SU-DHL-6 (cell line): ENCODE measurements around the gene AP5Z1.

Source experiments
- H2AFZ ChIP-seq: fragments of 200-600 bp; sonication (generic); 2 replicates; pipeline ENCODE4 v1.6.1; 2014; ENCODE audit warnings: low read depth, mild to moderate bottlenecking, moderate library complexity, mixed read lengths, antibody characterized with exemption, low read length; ENCODE audit not compliant: severe bottlenecking
- H3F3A ChIP-seq: fragments of 200-600 bp; shearing (Covaris generic); 2 replicates; pipeline ENCODE4 v1.6.0; 2016; ENCODE audit warnings: antibody characterized with exemption, mild to moderate bottlenecking; ENCODE audit not compliant: insufficient read depth
- H3K27ac ChIP-seq: fragments of 200-600 bp; sonication (generic); 2 replicates; pipeline ENCODE4 v1.5.1; 2016; ENCODE audit warnings: low read depth, mild to moderate bottlenecking, low read length, moderate library complexity, mixed read lengths
- H3K27me3 ChIP-seq: fragments of 200-600 bp; sonication (generic), shearing (Covaris generic); 2 replicates; pipeline ENCODE4 v1.6.0; 2014; ENCODE audit warnings: mild to moderate bottlenecking, low read length
- H3K36me3 ChIP-seq: fragments of 200-600 bp; sonication (generic); 2 replicates; pipeline ENCODE4 v1.6.1; 2014; ENCODE audit warnings: mild to moderate bottlenecking, low read length, mixed read lengths
- H3K4me2 ChIP-seq: fragments of 300-600, 200-600 bp; shearing (Covaris generic), sonication (generic); 2 replicates; pipeline ENCODE4 v1.6.0; 2014; ENCODE audit warnings: low read length, low read depth, mild to moderate bottlenecking; ENCODE audit not compliant: poor library complexity, severe bottlenecking
- H3K4me3 ChIP-seq: fragments of 200-600 bp; sonication (generic); 2 replicates; pipeline ENCODE4 v1.5.1; 2014; ENCODE audit warnings: antibody characterized with exemption, low read length, mild to moderate bottlenecking, mixed read lengths; ENCODE audit not compliant: insufficient read depth, poor library complexity, severe bottlenecking
- H3K79me2 ChIP-seq: fragments of 200-600 bp; sonication (generic); 2 replicates; pipeline ENCODE4 v1.6.1; 2014; ENCODE audit warnings: mild to moderate bottlenecking, low read length, moderate library complexity; ENCODE audit not compliant: insufficient read depth
- H3K9ac ChIP-seq: fragments of 200-600 bp; sonication (generic); 2 replicates; pipeline ENCODE4 v1.7.0; 2014; ENCODE audit warnings: mild to moderate bottlenecking, low read length
- H3K9me2 ChIP-seq: fragments of 200-600 bp; sonication (generic); replicated peaks from 2 replicates; pipeline ENCODE4 v1.6.1; 2014; ENCODE audit warnings: low read length; ENCODE audit not compliant: insufficient read depth
- H3K9me3 ChIP-seq: fragments of 200-600 bp; sonication (generic); 2 replicates; pipeline ENCODE4 v1.6.1; 2014; ENCODE audit warnings: low read length, mixed read lengths; ENCODE audit not compliant: insufficient read depth
- H4K20me1 ChIP-seq: fragments of 200-600 bp; sonication (generic); 2 replicates; pipeline ENCODE4 v1.6.1; 2014; ENCODE audit warnings: low read depth, mild to moderate bottlenecking, antibody characterized with exemption, low read length, moderate library complexity, mixed read lengths
- EZH2phosphoT487 ChIP-seq: fragments of 200-600 bp; sonication (generic), shearing (Covaris generic); conservative IDR thresholded peaks from 2 replicates; pipeline ENCODE4 v1.6.1; 2018; ENCODE audit warnings: mild to moderate bottlenecking, antibody characterized with exemption, low read length, moderate library complexity, mixed read lengths
- TF ChIP-seq, protein P1 (sequence below): fragments of 200-600 bp; sonication (generic); IDR thresholded peaks from one replicate; pipeline ENCODE4 v1.5.1; 2017; ENCODE audit warnings: antibody characterized with exemption, mild to moderate bottlenecking, low read length, moderate library complexity; ENCODE audit not compliant: insufficient read depth, poor library complexity, severe bottlenecking

Gene AP5Z1

DNA sequence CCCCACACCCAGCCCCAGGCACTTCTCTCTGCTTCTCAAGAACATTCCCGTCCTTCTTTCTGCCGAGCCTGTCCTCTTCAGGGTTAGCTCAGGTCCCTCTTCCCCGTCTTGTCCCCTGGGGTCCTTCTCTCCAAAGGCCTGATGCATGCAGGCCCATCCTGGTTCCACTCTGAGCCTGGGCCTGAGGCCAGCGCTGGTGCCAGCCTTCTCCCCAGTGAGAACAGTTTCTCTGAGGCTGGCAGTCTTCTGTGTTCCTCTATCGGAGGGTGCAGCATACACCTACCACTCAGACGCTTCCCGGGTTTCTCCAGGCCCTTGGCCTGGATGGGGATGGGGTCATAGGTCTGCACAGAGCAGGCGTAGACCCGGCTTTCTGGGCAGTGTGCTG is 14.6 kb downstream of the AP5Z1 start:
- Histone ChIP-seq H3K4me2 (no peak overlapping the region), H2AFZ (no peak overlapping the region), H4K20me1 (no peaks in the 10 kb centered on the region), H3K9me3 (no peaks in the 10 kb centered on the region), H3K36me3 (no peaks in the 10 kb centered on the region), H3K27ac (no peak overlapping the region), H3K9me2 (no peaks in the 10 kb centered on the region), H3K79me2 (no peaks in the 10 kb centered on the region), H3K27me3 (no peaks in the 10 kb centered on the region), H3F3A (no peaks in the 10 kb centered on the region), H3K4me3 (no peak overlapping the region), H3K9ac (no peak overlapping the region)
- TF ChIP-seq, protein P1, sequence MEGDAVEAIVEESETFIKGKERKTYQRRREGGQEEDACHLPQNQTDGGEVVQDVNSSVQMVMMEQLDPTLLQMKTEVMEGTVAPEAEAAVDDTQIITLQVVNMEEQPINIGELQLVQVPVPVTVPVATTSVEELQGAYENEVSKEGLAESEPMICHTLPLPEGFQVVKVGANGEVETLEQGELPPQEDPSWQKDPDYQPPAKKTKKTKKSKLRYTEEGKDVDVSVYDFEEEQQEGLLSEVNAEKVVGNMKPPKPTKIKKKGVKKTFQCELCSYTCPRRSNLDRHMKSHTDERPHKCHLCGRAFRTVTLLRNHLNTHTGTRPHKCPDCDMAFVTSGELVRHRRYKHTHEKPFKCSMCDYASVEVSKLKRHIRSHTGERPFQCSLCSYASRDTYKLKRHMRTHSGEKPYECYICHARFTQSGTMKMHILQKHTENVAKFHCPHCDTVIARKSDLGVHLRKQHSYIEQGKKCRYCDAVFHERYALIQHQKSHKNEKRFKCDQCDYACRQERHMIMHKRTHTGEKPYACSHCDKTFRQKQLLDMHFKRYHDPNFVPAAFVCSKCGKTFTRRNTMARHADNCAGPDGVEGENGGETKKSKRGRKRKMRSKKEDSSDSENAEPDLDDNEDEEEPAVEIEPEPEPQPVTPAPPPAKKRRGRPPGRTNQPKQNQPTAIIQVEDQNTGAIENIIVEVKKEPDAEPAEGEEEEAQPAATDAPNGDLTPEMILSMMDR, result no peak
- TF ChIP-seq EZH2phosphoT487, result no peak

DNA sequence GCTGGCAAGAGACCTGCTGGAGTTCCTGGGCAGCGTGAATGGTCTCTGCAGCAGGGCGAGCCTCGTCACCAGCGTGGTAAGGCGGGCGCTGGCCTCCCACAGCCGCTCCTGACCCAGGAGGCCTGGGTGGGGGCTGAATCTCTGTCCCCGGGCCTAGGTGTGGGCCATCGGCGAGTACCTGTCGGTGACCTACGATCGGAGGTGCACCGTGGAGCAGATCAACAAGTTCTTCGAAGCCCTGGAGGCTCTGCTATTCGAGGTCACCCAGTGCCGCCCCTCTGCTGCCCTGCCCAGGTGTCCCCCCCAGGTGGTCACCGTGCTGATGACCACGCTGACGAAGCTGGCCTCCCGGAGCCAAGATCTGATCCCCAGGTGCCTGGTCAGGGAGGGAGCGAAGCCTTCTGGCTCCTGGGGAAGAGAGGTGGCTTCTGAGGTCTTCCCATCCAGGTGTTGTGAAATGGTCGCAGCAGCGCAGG is 15.1 kb downstream of the AP5Z1 start:
- Histone ChIP-seq H3K9ac (no peak overlapping the region), H2AFZ (no peak overlapping the region), H3K4me3 (no peak overlapping the region), H3K9me3 (no peaks in the 10 kb centered on the region), H3F3A (no peaks in the 10 kb centered on the region), H3K9me2 (no peaks in the 10 kb centered on the region), H3K27ac (no peak overlapping the region), H4K20me1 (no peaks in the 10 kb centered on the region), H3K27me3 (no peaks in the 10 kb centered on the region), H3K79me2 (no peaks in the 10 kb centered on the region), H3K36me3 (no peaks in the 10 kb centered on the region), H3K4me2 (no peak overlapping the region)
- TF ChIP-seq, protein P1, result no peak
- no peak for TF ChIP-seq EZH2phosphoT487

DNA sequence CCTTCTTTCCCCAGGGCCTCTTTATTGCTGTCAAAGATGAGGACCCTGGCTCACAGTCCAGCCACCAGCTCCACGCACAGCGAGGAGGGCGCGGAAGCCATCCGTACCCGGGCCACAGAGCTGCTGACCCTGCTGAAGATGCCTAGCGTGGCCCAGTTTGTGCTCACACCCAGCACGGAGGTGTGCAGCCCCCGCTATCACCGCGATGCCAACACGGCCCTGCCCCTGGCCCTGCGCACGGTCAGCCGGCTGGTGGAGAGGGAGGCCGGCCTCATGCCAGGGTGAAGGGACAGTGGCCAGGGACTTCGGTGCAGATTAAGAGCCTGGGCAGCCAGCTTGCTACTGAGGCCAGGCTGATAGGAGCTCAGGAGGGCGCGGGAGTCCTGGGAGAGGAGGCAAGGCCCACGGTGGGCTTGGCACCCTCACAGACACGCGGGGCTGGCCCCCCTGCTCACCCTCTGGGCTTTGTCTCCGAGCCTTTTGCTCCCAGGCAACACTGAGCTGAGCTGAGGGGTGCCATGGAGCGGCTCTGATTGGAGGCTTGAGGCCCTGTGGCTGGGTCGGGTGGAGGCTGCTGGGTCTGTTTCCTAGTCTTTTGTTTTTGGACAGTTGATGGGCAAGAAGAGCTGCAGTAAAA is 15.8 kb downstream of the AP5Z1 start:
- Histone ChIP-seq H4K20me1 (no peaks in the 10 kb centered on the region), H3K27ac (no peak overlapping the region), H3K9ac (no peak overlapping the region), H2AFZ (no peak overlapping the region), H3K79me2 (no peaks in the 10 kb centered on the region), H3K36me3 (no peaks in the 10 kb centered on the region), H3K4me3 (no peak overlapping the region), H3F3A (no peaks in the 10 kb centered on the region), H3K27me3 (no peaks in the 10 kb centered on the region), H3K9me3 (no peaks in the 10 kb centered on the region), H3K4me2 (no peak overlapping the region), H3K9me2 (no peaks in the 10 kb centered on the region)
- TF ChIP-seq, protein P1, result no peak
- no peak for TF ChIP-seq EZH2phosphoT487
